Activated CD4-positive, alpha-beta T cell treated with anti-CD3 and anti-CD28 coated beads for 48 hours (primary cell): Measurements from ENCODE around the gene ANO2.
A peak's percentile ranks its signal among the peaks of the same experiment; 100 is the strongest.

ENCODE experiments used
- DNase-seq: peaks from one replicate; pipeline ENCODE4 v3.0.0-alpha.2; 2020

Gene ANO2

DNA sequence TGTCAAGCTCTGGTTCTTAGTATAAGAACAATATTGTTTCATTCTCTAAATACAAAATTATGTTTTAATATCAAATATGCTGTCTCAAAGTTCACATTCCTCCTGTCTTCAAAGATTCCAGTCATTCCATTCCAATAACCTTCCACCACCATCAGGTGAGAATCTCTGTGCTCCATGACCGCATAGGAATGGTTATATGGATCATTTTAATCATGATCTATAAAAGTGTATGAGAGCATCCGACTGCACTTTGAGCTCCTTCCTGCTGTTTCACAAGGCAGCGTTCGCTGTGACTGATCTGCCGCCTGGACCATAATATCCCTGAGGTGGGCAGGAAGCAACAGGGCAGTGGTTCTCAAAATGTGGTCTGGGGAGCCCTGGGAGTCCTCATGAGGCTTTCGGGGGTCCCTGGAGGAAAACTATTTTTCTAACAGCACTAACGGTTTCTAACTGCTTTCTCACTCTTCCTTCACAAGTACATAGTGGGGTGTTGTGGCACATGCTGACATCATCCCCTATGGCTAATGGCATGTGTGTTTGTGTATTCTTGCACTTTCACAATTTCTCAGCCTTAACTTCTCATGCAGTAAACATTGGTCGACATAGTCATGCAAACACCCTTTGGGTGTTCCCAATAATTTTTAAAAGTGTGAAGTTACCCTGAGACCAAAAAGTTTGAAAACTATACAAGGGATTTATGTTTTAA is 137.4 kb downstream of the ANO2 start:
- DNase-seq = no peak

DNA sequence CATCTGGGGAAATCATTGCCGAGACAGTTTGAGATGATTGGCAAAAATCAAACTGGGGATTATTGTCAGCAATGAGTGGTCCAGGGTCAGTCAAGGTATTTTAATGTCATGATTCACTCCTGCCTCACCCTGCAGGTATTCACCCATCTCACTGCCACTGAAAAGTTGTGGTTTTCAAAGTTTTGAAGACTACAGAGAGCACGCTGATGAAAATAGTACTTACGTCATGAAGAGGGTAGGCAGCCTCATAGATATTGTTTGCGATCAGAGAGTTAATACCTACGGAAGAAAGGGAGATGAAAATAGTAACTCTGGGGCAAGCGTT is 138.0 kb downstream of the ANO2 start:
- DNase-seq = no peak

DNA sequence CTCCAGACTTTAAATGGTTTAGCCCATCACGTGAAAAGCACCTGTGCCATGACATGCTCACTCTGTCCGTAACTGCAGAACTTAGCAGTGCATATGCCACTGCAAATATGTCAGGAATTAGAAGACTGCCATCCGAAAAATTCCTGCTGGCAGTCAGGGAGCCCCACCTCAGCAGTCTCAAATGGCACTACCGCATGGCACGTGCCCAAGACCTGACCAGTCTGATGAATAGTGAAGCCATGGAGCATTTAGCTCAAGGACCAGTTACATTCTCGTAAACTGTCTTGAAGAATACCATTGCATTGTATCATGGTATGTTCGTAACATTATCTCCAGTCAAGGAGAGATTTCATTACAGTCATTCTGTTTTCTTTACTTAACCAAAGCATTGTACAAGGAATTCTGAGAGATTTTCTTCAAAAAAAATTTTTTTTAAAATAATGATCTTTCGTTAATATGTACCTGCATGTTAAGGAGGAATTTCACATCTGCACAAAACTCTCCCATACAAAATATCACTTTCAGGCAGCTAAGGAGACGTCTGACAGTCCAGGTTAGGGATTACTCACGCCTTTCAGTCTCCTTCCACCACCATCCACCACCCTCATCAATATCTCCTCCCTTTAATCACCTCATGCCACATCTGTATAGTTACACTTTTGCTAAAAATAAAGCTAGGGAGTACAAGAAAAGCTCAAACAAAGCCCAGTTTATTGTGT is 138.5 kb downstream of the ANO2 start:
- no peak for DNase-seq

DNA sequence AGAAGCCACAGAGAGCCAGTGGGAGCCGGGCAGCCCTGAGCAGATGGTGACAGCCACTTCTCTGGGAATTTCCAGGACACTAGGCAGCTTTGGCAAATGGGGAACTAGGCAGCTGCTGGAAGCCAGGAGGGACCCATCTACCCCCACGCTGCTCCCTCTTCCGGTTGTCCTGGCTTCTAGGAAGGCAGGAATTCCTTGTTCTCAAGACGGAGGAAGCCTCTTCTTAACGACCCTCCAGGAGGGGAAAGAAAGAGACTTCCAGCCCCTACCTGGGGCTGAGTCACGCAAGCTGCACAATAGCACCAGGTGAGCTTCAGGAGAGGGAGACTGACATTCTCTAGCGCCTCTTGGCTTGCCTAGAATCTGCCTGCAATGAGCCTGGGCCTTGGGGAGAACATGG is 141.5 kb downstream of the ANO2 start:
- no peak for DNase-seq

DNA sequence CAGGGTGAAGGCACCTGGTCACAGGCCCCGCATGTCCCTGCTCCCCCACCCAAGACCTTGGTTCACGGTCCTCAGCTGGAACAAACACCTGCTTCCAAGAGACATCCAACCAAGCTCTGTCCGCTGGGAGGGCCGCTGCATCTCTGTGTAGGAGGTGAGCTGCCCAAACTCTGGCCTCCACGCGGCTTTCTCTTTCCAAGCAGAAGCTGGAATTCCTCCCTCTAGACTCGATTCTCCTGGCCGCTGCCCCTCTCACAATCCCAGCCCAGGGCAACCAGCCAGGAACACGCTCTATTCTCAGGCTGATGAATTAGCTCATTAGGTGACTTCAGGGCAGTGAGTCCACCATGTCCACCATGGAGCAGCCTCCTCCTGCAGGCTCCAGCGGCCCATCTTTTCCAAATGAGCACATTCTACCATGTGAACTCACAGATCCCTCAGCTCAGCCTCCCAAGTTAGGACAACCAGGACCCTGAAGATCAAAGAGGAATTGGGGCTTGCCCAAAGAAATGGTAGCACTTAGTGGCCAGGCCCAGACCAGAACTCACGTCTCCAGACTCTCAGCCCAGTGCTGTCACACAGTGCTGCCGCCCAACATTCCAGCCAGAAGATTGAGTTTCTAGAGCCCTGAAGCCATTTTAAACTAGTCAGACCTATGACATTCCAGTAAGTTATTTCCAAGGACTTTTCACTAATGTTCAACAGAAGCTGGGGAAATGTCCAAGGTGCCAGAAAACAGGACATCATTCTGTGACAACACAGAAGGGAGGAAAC is 146.6 kb downstream of the ANO2 start:
- DNase-seq = no peak

DNA sequence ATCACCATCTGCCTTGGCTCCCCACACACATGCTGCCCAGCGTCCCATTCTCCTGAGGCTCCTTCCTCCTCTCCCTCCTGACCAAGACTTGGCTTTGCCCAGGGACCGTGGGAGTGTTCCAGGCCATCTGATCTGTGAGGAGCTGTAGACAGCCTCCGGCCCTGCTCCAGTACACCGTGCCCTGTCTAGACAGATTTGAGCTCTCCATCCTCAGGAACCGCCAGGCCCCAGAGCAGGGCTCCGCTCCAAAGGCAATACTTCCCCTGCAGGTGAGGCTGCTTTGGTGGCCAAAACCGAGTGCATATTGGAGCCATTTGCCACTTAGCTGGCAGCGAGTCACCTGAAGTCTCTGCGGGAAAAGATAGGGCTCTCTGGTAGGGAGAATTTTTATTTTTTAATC is 147.4 kb downstream of the ANO2 start:
- DNase-seq = no peak

DNA sequence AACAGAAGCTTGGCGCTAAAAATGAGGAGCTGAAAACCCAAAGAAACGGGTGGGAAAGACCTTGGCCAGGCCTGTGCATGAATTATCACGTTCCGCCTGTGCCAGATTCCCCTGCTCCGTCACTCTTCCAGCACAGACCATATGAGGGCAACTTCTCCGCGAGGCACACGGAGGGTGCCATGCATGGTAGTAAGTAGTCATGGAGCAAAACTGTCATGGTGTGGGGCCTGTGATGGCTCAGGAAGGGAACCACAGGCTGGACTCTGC is 148.2 kb downstream of the ANO2 start:
- DNase-seq = no peak

DNA sequence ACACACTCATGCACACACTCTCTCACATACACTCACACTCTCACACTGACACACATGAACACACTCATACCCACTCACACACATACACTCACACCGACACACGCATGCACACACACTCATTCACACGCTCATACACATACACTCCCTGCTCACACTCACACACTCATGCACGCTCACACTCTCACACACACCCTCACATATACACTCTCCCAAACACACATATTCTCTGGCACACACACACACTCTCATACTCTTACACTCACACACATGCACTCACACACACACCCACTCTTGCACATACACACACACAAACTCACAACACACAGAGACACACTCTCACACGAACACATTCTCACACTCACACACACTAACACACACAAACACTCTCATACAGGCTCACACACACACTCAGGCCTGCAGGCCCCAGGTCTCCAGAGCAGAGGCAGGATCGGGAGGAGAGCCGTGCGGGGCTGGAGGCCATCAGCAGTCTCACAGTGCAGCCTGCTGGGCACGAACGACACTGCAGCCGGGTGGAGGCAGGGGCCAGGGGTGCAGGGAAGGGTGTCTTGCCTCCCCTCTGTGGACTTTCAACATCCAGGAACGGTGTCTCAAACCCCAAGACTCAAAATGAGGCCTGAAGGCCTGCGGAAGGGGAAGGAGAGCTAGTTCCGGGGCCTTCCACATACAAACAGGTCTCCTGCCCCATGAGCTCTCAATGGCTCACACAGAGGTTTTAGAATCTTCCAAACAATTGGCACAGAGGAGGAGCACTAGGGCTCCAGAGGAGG is 148.7 kb downstream of the ANO2 start:
- peak; percentile 44 for DNase-seq

DNA sequence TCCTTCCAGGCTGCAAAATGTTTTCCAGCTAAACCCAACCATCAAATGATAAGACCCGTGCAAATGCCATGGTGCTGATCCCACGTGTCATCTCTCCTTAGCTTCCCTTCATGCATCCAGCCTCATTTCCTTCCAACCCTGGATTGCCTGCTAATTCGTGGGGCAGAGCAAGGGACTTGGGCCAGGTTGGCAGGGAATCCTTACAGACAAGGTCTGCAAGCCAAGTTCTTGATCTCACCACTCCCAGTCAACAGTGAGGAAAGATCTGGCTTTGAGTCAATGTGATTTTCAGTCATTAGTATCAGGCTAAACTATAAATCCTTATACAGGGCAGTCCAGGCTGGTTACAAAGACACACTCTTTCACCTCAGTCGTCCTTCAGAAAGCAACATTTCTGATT is 150.9 kb downstream of the ANO2 start:
- DNase-seq = no peak

DNA sequence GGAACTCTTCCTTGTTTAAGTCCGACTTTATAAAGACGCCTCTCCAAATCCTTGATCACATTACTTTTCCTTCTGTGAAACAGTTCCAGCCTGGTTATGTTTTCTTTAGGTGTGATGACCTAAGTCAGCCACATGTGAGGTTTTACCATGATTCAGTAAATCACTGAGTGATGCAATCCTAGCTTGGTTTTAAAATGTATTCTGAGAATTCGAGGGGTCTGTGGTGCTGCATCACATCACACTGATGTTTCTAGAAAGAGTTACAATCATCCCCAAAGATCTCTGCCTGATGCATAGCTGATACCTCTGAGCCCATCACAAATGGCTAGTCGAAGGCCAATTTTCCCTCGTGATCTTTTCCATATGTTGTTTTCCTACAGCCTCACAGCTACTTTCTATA is 152.7 kb downstream of the ANO2 start:
- DNase-seq = no peak

DNA sequence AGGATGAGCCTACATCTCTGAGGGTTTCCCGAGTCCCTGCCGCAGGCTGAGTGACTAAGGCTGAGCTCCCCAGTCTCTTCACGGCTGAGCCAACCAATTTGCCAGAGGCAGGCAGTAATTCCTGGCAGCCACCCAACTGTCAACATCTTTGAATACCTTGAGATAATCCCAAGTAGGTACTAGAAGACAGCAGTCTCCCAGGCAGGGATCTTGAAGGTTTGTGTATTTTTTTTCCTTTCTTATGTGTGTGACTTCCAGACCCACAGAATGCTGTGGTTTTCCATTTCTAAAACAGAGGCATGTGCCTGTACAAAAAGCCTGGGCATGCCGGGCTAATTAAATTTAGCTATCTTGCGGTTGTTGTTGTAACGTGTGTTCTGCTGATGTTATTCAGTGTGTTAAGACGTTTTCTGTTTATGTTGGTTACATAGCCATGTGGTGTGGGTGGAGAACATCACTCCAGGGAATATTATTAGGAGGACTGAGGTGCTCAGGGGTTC is 155.5 kb downstream of the ANO2 start:
- no peak for DNase-seq

DNA sequence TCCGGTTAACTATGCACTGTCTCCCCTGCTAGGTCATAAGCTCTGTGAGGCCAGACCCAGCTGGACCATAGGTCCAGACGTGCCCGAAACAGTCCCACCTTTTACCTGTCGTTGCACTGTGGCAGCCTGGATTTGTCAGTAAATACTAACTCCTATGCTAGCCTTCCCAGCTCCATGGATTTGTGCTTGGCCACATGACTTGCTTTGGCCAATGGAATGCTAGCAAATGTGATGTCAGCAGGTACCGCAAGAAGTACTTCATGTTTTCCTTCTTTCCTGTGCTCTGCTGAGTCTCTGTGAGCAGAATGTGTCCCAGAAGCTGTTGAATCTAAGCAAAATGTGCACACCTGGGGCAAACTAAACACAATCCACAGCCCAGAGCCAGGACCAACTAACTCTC is 157.2 kb downstream of the ANO2 start:
- DNase-seq = no peak

DNA sequence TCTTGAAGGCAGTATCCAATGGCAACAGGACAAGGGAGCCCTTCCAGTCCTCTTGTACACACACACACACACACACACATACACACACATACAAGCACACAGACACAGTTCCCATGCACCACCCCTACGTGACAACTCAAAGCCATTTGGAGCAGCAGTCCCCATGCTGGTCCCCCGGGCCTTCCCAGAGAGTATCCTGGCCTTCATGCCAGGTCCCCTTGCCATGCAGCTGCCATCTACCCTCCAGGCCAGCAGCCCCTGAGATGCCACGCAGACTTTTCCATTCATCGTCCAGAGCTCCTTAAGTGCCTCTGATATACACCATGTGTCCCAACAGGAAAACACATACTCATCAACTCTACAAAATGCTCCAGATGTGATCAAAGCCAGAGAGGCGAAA is 159.5 kb downstream of the ANO2 start:
- DNase-seq = no peak

DNA sequence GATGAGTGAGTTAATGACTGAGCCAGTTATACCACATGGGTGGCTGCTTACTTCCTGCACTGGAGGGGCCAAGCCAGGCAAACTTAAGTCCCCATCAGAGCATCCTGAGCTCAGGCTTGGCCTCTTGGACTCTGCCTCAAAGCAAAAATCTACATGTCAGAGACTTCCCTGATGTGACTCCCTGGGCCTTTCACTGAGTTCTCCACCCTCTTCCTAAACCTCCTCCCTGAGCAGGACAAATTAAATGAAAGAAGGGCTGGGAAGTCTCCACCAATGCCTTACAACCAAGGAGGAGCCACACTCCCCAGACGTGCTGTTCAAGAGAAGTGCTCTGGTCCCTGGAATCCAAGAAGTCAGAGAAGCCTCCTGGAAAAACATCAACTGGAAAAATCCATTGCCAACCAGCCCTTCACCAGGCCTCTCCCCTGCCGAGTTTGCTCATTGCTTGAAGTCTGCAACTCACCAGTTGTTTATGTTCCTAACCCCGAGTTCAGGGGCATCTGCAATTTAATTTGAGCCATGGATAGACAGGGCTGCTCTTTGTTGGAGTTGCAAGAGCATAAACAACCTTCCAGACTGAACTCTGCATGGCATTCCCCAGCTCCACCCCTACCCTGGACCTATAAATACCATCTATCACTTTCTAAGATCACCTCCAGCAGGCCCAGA is 160.5 kb downstream of the ANO2 start:
- no peak for DNase-seq

DNA sequence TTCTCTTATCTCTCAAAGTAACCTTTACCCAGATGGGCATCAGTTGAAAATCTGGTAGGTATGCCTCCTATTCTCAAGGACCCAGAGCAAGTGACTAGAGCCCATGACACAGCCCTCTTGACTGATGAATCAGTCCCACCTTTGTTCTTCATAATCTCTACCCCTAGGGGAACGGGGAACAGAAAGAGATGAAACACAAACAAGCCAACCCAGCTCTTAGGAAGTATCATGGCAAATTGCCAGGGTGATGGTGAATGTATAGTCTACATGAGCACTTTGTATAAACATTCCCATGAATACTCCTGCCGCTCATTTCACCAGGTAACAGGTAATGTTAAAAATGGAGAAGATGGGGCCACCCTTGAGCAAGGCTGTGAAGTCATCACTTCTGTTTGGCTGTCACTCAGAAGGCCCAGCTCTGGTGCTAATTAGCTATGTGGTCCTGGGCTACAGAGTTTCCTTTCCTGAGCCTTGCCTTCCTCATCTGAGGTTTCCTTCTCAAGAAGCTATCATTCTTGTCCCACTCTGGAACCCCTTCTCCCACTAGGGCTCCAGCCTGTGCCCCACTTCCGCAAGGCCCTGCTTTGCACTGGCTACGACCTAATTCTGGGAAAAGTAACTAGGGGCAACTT is 161.7 kb downstream of the ANO2 start:
- DNase-seq = no peak

DNA sequence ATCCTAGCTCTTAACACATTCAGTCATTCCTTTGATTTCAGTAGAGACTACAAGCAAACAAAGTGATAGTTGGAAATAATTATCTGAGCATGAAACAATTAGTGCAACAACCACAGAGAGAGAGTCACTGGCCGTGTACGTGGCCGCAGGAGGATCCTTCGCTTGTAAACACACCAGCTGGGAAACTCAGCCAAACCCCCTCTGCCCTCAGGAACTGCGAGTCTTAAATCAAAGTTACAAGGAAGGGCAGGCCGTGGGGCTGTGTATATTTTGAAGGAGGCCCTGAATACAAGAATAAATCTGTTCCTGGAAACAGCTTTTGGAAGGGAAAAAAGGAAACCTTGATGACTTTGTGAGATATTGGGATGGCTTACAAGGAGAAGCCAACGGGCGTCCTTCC is 164.5 kb downstream of the ANO2 start:
- no peak for DNase-seq

DNA sequence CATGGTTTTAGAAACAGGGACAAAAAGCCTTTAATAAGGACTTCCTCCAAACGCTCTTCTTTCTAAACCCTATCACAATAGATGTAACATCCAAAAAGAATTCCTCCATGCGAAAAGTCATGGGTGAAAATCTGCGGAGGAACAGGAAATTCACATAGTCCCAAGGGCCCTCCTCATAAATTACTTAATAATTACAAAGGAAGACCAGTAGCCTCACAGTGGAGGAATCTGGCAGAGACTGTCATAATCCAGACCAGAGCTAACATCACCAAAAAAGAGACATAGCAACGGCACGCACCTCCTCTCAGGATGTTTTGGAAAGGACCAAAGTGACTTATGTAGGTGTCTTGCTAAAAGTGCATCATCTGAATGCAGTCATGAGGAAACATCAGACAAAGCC is 165.7 kb downstream of the ANO2 start:
- DNase-seq = no peak

DNA sequence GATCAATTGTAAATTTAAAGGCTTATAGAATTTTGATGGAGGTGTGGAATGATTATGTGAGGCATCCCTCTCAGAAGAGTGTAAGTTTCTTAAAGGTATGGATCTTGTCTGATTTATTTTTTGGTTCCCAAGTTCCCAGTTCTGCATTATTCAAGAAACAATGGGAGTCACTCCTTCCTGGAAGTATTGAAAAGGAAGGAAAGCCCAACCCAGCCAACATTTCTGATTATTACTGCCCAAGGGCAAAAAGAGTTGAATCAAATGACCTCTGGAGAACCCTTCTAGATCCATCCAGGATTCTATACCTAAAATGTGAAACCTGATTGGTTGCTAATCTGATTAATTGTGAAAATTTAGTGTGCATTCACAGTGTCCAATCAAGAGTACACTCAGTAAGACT is 166.2 kb downstream of the ANO2 start:
- no peak for DNase-seq

DNA sequence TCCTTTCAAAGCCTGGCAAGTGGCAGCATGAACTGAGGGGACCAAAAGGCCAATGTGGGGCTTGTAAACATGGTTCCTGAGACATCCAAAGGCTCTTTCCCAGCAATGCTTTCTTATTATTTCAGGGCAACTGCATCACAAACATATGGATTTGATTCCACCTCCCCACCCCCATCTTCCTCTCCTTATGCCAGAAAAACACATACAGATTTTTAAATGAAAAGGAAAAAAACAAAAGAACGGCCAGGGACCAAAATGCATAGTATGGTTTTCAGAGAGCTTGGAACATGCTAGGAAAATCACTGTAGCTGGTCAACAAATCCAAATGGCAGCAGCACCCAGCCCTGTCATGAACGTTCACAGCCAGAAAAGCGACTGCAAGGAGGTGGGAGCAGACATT is 167.6 kb downstream of the ANO2 start:
- no peak for DNase-seq

DNA sequence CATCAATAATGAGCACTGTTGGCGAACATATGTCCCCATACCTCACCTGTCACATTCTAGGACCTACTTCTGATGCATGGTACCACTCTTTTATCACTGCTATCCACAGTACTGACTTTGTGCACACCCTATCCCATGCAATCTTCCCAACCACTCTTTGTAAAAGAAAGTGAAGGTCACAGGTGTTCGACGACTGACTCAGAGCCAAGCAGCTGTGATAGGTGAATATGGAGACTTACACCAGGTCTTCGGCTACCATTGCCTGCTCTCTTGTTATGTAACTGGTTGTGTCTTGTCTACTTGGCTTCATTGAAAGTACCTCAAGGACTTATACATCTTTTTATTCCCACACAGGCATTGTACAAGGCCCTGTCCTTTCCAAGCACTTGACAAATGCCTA is 169.0 kb downstream of the ANO2 start:
- no peak for DNase-seq

DNA sequence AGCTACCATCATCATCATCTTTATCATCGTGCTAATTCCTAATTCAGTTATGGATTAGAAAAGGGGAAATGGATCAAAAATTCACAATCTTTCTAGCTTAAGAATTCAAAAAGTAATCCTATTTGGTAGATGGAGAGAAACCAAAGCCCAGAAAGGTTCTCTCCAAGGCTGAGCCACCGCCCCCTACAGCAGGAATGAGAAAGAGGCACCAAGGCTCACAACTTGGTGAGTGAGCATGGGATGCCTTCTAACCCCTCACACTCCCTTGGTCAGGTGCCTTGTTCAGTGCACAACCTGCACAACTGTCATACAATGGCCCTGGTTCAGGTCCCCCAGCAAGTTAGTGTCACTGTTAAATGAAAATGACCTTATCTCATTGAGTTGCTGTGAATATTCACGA is 171.5 kb downstream of the ANO2 start:
- DNase-seq = no peak

DNA sequence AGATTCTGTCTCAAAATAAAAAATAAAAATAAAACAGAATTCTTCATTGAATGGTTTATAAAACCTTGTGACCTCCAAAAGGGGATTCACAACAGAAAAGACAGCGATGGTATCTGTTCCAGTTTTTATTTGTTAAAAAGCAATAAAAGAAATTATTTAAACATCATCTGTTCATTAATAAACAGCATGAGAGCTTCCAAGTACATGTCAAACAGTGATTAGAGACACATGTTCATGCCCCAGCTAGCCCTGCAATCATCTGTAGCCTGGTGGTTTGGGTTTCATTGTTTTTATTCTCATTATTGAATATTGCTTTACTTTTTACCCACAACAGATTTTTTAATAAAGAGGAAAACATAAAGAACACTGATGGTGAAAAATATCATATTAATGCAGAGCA is 173.3 kb downstream of the ANO2 start:
- no peak for DNase-seq

DNA sequence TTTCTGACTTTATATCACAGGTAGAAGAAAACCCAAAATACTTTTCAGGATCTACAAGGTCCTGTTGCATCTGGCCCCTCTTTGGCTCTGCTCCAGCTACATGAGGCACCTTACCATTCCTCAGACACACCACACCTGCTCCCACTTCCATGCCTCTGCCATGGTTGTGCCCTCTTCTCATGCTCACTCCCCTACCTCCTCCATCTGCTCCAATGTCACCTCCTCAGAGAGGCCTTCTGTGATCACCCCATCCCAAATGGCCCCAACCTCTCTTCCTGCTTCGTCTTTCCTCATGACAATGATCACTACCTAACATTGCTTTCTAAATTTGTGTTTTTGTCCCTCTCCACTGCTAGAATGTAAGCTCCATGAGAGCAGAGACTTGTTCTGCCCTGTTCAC is 174.3 kb downstream of the ANO2 start:
- no peak for DNase-seq
